ENCODE data around the gene ZNF423. TPM values are rescaled to one million over a fixed set of nuclear protein-coding genes. Genes with fewer than 3 reads are reported as not detected.

Gene ZNF423
- total RNA-seq, 4 donors from 2014 or later: 0.72 to 5.9 (median 1.1) TPM

DNA sequence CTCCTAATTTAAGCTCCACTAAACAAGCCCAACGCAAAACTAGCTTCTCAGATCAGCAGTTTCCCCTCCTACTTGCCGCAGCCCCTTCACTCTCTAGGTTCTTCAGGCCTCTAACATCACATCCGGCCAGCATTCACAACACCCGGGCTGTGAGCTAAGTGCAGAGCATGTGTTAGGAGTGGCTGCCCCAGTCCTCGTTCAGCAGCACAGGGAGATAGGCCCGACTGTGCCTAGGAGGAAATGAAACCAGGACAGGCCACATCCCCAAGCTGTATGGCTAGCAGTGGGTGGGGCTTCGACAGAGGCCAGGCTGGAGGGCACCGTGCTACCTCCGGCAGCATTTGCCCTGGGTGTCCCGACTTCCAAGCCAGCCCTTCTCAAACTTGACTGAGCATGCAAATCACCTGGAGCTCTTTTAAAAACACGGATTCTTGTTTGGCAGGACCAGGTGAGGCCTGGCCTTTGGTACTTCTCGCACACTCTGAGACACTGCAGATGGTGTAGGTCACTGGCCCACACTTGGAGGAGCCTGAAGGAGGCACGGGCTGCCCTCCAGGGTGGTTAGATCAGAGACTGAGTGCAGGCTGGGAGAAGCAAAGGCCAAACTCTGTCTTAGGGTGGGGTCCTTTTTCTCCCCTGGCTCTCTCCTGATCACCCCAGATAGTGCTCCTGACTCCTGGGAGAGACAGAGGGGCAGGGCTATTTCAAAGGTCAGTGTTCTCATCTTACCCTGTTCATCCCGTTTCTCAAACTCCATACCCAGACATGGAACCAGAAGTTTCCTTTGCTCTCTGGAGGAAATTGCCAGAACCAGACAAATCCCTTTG, 280.4 kb downstream of the ZNF423 start:
- no peaks in the 10 kb centered on the region for H3K36me3 ChIP-seq
- no peak overlapping the region for H3K27ac ChIP-seq
- no peak overlapping the region for H3K4me3 ChIP-seq
- TF ChIP-seq, protein P1, sequence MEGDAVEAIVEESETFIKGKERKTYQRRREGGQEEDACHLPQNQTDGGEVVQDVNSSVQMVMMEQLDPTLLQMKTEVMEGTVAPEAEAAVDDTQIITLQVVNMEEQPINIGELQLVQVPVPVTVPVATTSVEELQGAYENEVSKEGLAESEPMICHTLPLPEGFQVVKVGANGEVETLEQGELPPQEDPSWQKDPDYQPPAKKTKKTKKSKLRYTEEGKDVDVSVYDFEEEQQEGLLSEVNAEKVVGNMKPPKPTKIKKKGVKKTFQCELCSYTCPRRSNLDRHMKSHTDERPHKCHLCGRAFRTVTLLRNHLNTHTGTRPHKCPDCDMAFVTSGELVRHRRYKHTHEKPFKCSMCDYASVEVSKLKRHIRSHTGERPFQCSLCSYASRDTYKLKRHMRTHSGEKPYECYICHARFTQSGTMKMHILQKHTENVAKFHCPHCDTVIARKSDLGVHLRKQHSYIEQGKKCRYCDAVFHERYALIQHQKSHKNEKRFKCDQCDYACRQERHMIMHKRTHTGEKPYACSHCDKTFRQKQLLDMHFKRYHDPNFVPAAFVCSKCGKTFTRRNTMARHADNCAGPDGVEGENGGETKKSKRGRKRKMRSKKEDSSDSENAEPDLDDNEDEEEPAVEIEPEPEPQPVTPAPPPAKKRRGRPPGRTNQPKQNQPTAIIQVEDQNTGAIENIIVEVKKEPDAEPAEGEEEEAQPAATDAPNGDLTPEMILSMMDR (IDR thresholded peaks at IDR 0.05): no peak
- no peak for TF ChIP-seq POLR2A (IDR thresholded peaks at IDR 0.05)
- 37 to 64% methylated on average over 3 to 10 of the region's 14 CpGs for WGBS, 2 donors
- no peaks in the 10 kb centered on the region for H3K27me3 ChIP-seq
- peak; percentile 17 for DNase-seq
- intact Hi-C loops (cut with DNase I): no loop called here
- no peaks in the 10 kb centered on the region for H3K9me3 ChIP-seq
- H3K4me1 ChIP-seq: peaks cover 0 to 11% (median 4%) of the 10 kb centered on the region in 3 donors

DNA sequence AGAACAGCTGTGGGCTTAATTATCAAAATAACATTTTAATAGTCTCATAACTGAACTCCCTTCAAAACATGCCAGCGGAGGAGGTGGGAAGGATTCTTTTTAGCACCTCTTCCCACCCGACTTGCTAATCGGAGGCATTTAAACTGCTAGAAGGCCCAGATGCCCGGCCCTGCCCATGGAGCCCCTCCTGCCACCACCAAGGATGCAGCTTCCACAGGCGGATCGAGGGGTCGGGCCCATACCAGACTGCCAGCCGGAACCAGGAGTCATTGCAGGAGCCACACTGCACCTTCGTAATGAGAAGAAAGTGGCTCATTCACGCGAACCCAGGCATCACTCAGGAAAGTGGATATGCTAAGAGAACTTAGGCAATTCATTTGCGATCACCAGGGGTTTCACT, 281.1 kb downstream of the ZNF423 start:
- intact Hi-C loops (cut with DNase I): no loop called here
- 89 to 96% methylated on average over 5 to 8 of the region's 12 CpGs for WGBS, 2 donors
- no peaks in the 10 kb centered on the region for H3K27me3 ChIP-seq
- DNase-seq: no peak
- H3K4me1 ChIP-seq: peaks cover 0 to 11% (median 4%) of the 10 kb centered on the region in 3 donors
- no peak for TF ChIP-seq POLR2A (IDR thresholded peaks at IDR 0.05)
- TF ChIP-seq, protein P1 (IDR thresholded peaks at IDR 0.05): no peak
- H3K36me3 ChIP-seq: no peaks in the 10 kb centered on the region
- no peaks in the 10 kb centered on the region for H3K9me3 ChIP-seq
- no peak overlapping the region for H3K27ac ChIP-seq
- no peak overlapping the region for H3K4me3 ChIP-seq

DNA sequence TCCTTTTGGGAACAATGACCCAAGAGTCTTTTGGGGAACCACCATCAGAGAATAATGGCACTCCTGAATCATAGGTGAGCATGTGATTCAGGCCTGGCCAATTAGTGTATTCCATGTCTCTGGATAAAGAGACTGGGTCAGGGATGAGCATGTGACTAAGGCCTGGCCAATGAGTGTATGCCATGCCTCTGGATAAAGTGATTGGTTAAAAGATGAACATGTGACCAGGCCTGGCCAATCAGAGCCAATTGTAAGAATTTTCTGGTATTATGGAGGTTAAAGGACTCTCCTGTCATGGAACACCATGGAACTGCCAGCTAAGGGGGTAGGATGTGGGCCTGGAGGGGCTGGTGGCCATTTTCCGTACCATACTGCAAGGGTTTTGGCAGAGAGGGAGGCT, 288.0 kb downstream of the ZNF423 start:
- Histone ChIP-seq H3K4me3 (no peak overlapping the region), H3K9me3 (no peaks in the 10 kb centered on the region), H3K4me1 (peaks cover 0 to 32% (median 3%) of the 10 kb centered on the region in 3 donors), H3K27ac (no peak overlapping the region), H3K27me3 (no peaks in the 10 kb centered on the region), H3K36me3 (no peaks in the 10 kb centered on the region)
- intact Hi-C loops (cut with DNase I): no loop called here
- TF ChIP-seq, protein P1 (IDR thresholded peaks at IDR 0.05): no peak
- no peak for TF ChIP-seq POLR2A (IDR thresholded peaks at IDR 0.05)
- WGBS, 2 donors: 77 to 91% methylated on average over 1 of the region's 1 CpG
- no peak for DNase-seq

DNA sequence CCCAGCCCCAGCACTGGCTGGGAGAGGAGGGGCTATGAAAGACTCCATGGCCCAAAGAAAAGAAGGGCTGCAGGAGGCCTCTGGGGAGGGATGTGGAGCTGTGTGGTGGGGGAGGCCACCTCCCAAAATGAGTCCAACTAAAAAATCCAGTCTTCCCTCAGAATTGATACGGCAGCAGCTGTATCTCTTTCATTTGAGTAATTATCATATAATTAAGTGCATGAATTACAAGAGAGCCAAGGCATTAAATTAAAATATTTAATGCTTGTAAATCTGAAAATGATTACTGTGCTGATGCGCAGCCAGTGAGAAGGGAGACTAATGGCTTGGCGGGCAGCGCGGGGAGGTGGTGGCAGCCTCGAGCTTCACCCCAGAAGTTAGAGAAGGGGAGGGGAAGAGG, 289.5 kb downstream of the ZNF423 start:
- TF ChIP-seq, protein P1 (IDR thresholded peaks at IDR 0.05): no peak
- TF ChIP-seq POLR2A (IDR thresholded peaks at IDR 0.05): no peak
- H3K27ac ChIP-seq: no peak overlapping the region
- peaks cover 0 to 32% (median 3%) of the 10 kb centered on the region in 3 donors for H3K4me1 ChIP-seq
- intact Hi-C loops (cut with DNase I): no loop called here
- H3K27me3 ChIP-seq: no peaks in the 10 kb centered on the region
- no peaks in the 10 kb centered on the region for H3K9me3 ChIP-seq
- no peak for DNase-seq
- H3K4me3 ChIP-seq: no peak overlapping the region
- 54 to 61% methylated on average over 6 of the region's 6 CpGs for WGBS, 2 donors
- H3K36me3 ChIP-seq: no peaks in the 10 kb centered on the region

DNA sequence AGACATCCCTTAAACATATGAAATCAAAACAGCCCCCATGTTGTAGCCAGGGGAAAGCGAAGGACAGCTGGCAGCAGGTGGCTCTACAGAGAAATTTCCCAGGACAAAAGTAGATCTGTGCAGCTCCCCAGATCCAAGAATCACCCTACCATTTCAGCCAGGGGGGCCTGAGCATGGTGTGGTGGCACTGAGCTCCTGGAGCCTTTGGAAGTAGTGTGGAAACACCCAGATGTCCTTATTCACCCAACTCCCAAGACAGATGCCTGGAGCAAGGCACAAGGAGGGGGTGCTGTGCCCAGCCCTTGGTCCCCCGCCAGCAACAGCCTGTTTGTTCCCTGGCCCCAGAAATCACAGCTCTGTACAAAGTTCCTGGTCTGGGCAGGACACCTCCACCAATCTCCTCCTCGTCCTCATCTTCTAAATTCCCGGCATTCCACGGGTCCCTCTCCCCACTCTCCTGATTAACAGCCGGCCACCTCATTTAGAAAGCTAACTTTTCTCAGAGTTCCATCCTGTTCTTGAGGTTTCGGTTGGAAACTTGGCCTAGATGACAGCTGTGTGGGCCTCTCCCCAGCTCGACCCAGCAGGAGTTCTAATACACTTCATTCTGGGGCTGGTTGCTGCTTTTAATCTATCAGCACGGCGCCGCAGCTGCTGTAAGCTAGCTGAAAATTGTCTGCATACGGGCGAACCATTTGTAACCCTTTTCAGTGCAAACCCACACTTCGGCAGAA, 291.2 kb downstream of the ZNF423 start:
- WGBS, 2 donors: 78 to 83% methylated on average over 12 to 14 of the region's 14 CpGs
- H3K27ac ChIP-seq: peak overlapping the region in 1 of 4 donors; percentile 7
- H3K27me3 ChIP-seq: no peaks in the 10 kb centered on the region
- no peaks in the 10 kb centered on the region for H3K36me3 ChIP-seq
- no peak for DNase-seq
- intact Hi-C loops (cut with DNase I): no loop called here
- TF ChIP-seq, protein P1 (IDR thresholded peaks at IDR 0.05): no peak
- no peak overlapping the region for H3K4me3 ChIP-seq
- no peaks in the 10 kb centered on the region for H3K9me3 ChIP-seq
- peaks cover 0 to 32% (median 3%) of the 10 kb centered on the region in 3 donors for H3K4me1 ChIP-seq
